Gastroesophageal sphincter (tissue), 3 donors: ENCODE data around the gene HOXB6.

Experiments
- CTCF ChIP-seq, 4 experiments: fragments of 200-600 bp in 2 of 4; fragments of 450-650 bp in 2 of 4; sonication (generic) in 1 of 4; IDR thresholded peaks; one replicate each; pipeline ENCODE4 v1.5.1; 2017 to 2019; ENCODE audit warnings: antibody characterized with exemption in 4 of 4, mild to moderate bottlenecking in 2 of 4, moderate library complexity in 2 of 4
- EP300 ChIP-seq: sonication (generic); formaldehyde crosslinking; IDR thresholded peaks from one replicate; pipeline ENCODE4 v1.6.1; 2017; ENCODE audit warnings: antibody characterized with exemption, mild to moderate bottlenecking
- POLR2A ChIP-seq, 2 donors: fragments of 450-650 bp; IDR thresholded peaks; one replicate each; pipeline ENCODE4 v1.6.1; 2017; ENCODE audit warnings: antibody characterized with exemption in 2 of 2, mild to moderate bottlenecking in 2 of 2, moderate library complexity in 1 of 2

GRCh38 chr17:48553190-48553547 lies 51.6 kb downstream of the HOXB6 start:
- TF ChIP-seq CTCF (IDR thresholded peaks at IDR 0.05) (no peak), POLR2A (IDR thresholded peaks at IDR 0.05) (no peak), EP300 (no peak)
